WTC11 (cell line): ENCODE data around the gene PRSS53. TPM values are rescaled to one million over a fixed set of nuclear protein-coding genes. Genes with fewer than 3 reads are reported as not detected.
A peak's percentile ranks its signal among the peaks of the same experiment; 100 is the strongest.

Source experiments
- ATAC-seq: fragments of 200-7000 bp; cut with Tn5 transposase; 2 replicates; pipeline ENCODE4 v1.10.0; 2021; ENCODE audit warnings: mild to moderate bottlenecking, moderate library complexity
- CTCF ChIA-PET: fragments of 300-600 bp; sonication (Branson Sonifier 250); formaldehyde crosslinking; loops from one replicate; lab custom pipeline; 2021; ENCODE audit warnings: antibody characterized with exemption; lab: Charles Lee
- POLR2A ChIA-PET: fragments of 350-600 bp; sonication (Branson Sonifier 250); formaldehyde crosslinking; loops from one replicate; lab custom pipeline; 2021; ENCODE audit warnings: antibody characterized with exemption; lab: Charles Lee
- DNase-seq: peaks from one replicate; pipeline ENCODE4 v3.0.0; 2021; ENCODE audit warnings: low spot score
- H3K27ac Mint-ChIP-seq: 2 replicates; pipeline ENCODE4 v1.8.0; 2021; ENCODE audit warnings: mixed read lengths
- H3K27me3 Mint-ChIP-seq: 2 replicates; pipeline ENCODE4 v1.8.0; 2021; ENCODE audit warnings: low read depth, mild to moderate bottlenecking, moderate library complexity, mixed read lengths
- H3K36me3 Mint-ChIP-seq: 2 replicates; pipeline ENCODE4 v1.8.0; 2021; ENCODE audit warnings: mixed read lengths
- H3K4me1 Mint-ChIP-seq: 2 replicates; pipeline ENCODE4 v1.8.0; 2022; ENCODE audit warnings: mixed read lengths
- H3K4me3 Mint-ChIP-seq: 2 replicates; pipeline ENCODE4 v1.8.0; 2021; ENCODE audit warnings: mild to moderate bottlenecking, moderate library complexity, mixed read lengths
- H3K9me3 Mint-ChIP-seq: 2 replicates; pipeline ENCODE4 v1.8.0; 2021; ENCODE audit warnings: mixed read lengths
- CREM ChIP-seq: sonication (generic); formaldehyde crosslinking; IDR thresholded peaks from 2 replicates; pipeline ENCODE4 v1.8.1; 2022; ENCODE audit warnings: mild to moderate bottlenecking, missing genetic modification reagents, moderate library complexity
- E2F5 ChIP-seq: sonication (generic); formaldehyde crosslinking; IDR thresholded peaks from 2 replicates; pipeline ENCODE4 v1.8.1; 2022; ENCODE audit warnings: mild to moderate bottlenecking, moderate library complexity, missing genetic modification reagents
- ETV6 ChIP-seq: sonication (generic); formaldehyde crosslinking; IDR thresholded peaks from 2 replicates; pipeline ENCODE4 v1.8.1; 2022; ENCODE audit warnings: mild to moderate bottlenecking, missing genetic modification reagents
- FOXK1 ChIP-seq: sonication (generic); formaldehyde crosslinking; IDR thresholded peaks from 2 replicates; pipeline ENCODE4 v1.8.0; 2022; ENCODE audit warnings: mild to moderate bottlenecking, moderate library complexity, missing genetic modification reagents
- FOXP1 ChIP-seq: sonication (generic); formaldehyde crosslinking; IDR thresholded peaks from 2 replicates; pipeline ENCODE4 v1.8.0; 2022; ENCODE audit warnings: missing genetic modification reagents, mild to moderate bottlenecking, moderate library complexity, borderline replicate concordance
- GABPB1 ChIP-seq: sonication (generic); formaldehyde crosslinking; IDR thresholded peaks from 2 replicates; pipeline ENCODE4 v1.8.1; 2023; ENCODE audit warnings: mild to moderate bottlenecking, missing genetic modification reagents
- JUN ChIP-seq: sonication (generic); formaldehyde crosslinking; IDR thresholded peaks from 2 replicates; pipeline ENCODE4 v1.8.0; 2023; ENCODE audit warnings: mild to moderate bottlenecking, missing genetic modification reagents
- KAT7 ChIP-seq: sonication (generic); formaldehyde crosslinking; IDR thresholded peaks from 2 replicates; pipeline ENCODE4 v1.8.1; 2023; ENCODE audit warnings: missing genetic modification reagents, mild to moderate bottlenecking, borderline replicate concordance
- NFE2L1 ChIP-seq: sonication (generic); formaldehyde crosslinking; IDR thresholded peaks from 2 replicates; pipeline ENCODE4 v1.8.1; 2023; ENCODE audit warnings: missing genetic modification reagents
- SMAD3 ChIP-seq: sonication (generic); formaldehyde crosslinking; IDR thresholded peaks from 2 replicates; pipeline ENCODE4 v1.8.0; 2022; ENCODE audit warnings: missing genetic modification reagents, mild to moderate bottlenecking, borderline replicate concordance
- SP1 ChIP-seq: sonication (generic); formaldehyde crosslinking; conservative IDR thresholded peaks from 2 replicates; pipeline ENCODE4 v1.8.1; 2022; ENCODE audit warnings: missing genetic modification reagents
- TEAD1 ChIP-seq: sonication (generic); formaldehyde crosslinking; IDR thresholded peaks from 2 replicates; pipeline ENCODE4 v1.8.0; 2022; ENCODE audit warnings: mild to moderate bottlenecking, missing genetic modification reagents
- ZNF263 ChIP-seq: sonication (generic); formaldehyde crosslinking; IDR thresholded peaks from 2 replicates; pipeline ENCODE4 v1.8.1; 2022; ENCODE audit warnings: low read depth, mild to moderate bottlenecking, moderate library complexity, missing genetic modification reagents
- ZNF281 ChIP-seq: sonication (generic); formaldehyde crosslinking; IDR thresholded peaks from 2 replicates; pipeline ENCODE4 v1.8.0; 2023; ENCODE audit warnings: mild to moderate bottlenecking, missing genetic modification reagents
- ZNF425 ChIP-seq: fragments of 250-450 bp; sonication (Bioruptor Pico); conservative IDR thresholded peaks from 2 replicates; pipeline ENCODE4 v1.9.0; 2021; ENCODE audit warnings: mild to moderate bottlenecking
- total RNA-seq: library from RNA; stranded (reverse); gene quantifications from 3 replicates; pipeline ENCODE4 v1.2.3, GENCODE V29; 2021
- TF ChIP-seq, protein P1 (sequence below): sonication (generic); formaldehyde crosslinking; IDR thresholded peaks from 2 replicates; pipeline ENCODE4 v1.8.1; 2022; ENCODE audit warnings: missing genetic modification reagents, borderline replicate concordance
- TF ChIP-seq, protein P2 (sequence below): fragments of 250-450 bp; sonication (Bioruptor Pico); IDR thresholded peaks from 2 replicates; pipeline ENCODE4 v1.9.0; 2021; ENCODE audit warnings: mild to moderate bottlenecking
- TF ChIP-seq, protein P3 (sequence below): sonication (generic); formaldehyde crosslinking; IDR thresholded peaks from 2 replicates; pipeline ENCODE4 v1.8.0; 2022; ENCODE audit warnings: missing genetic modification reagents
- TF ChIP-seq, protein P4 (sequence below): sonication (generic); formaldehyde crosslinking; IDR thresholded peaks from 2 replicates; pipeline ENCODE4 v1.8.1; 2023; ENCODE audit warnings: mild to moderate bottlenecking, moderate library complexity, missing genetic modification reagents

Gene PRSS53
- total RNA-seq, 1 experiment from 2014 or later, result 4.9 TPM

DNA sequence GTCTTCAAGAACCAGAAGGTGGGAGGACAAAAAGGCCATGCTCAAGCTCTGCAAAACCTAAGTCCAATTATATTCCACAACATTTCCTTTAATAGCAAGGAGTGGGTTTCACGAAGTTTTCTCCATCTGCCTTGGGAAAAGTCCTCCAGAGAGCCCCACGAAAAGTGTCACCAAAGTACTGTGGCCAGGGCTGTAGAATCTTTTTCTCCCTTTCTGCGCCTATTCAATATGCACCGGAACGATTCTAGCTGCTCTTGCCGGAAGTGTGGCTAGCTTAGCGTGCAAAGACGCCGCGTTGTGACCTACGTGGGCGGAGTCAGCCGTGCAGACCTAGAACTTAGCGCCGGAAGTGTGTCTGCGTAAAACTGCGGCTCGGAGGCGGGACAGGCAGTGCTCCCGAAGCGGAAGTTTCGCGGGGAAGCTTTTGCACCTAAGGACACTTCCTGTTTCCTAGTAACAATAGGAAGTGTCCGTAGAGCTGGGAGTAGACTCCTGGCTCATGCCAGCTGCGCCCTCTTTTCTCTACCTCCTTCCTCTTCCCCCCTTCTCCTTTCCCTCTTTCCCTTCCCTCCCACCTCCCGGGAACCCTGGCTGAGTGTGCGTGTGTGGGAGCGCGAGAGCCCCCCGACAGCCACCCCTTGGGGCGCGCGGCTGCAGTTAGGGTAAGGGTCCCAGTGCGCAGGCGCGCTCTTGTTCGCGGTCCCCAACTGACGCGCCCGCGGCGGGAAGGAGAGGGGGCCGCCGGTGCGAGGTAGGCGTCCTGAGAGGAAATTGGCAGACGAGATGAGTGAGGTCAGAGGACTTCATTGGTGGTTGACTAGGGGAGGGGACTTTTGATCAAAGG lies 14.6 kb downstream of the PRSS53 start, which contains the start of the genes ZNF646 and ZNF668:
Gene ZNF646, plus strand, starts transcription at position 453 of the 844 bp plus-strand sequence. CDS start 1,903 bp downstream, outside the sequence.
Gene ZNF668, minus strand, starts transcription at position 271 of the 844 bp plus-strand sequence. CDS start 9,781 bp downstream, outside the sequence.
- peaks cover 19% of the 10 kb centered on the region for H3K4me1 Mint-ChIP-seq
- H3K4me3 Mint-ChIP-seq, result peak within 1 kb of the TSS; percentile 99
- peak; percentile 86 for ATAC-seq
- CTCF ChIA-PET, result interaction anchor here (1.0 to 2.4 kb wide), 12 partner anchors 19 to 386 kb away, joined by 3 to 22 read pairs (median 7); partner anchors contain the start of genes HSD3B7, VKORC1 and ZNF843
- POLR2A ChIA-PET, result interaction anchor here (0.5 to 1.7 kb wide), 15 partner anchors 10 to 1297 kb away, joined by 3 to 13 read pairs (median 5); partner anchors contain the start of genes FUS, HSD3B7, KAT8 and PRSS8
- peak within 1 kb of the TSS; percentile 95 for H3K27ac Mint-ChIP-seq
- H3K36me3 Mint-ChIP-seq, result peaks cover 19% of the 10 kb centered on the region
- H3K9me3 Mint-ChIP-seq, result no peaks in the 10 kb centered on the region
- DNase-seq, result peak; percentile 97
- H3K27me3 Mint-ChIP-seq, result no peaks in the 10 kb centered on the region
- TF ChIP-seq GABPB1, result peak; percentile 93
- peak; percentile 89 for TF ChIP-seq CREM (CRISPR knock-in tag)
- TF ChIP-seq SMAD3, result peak; percentile 64; the same call in 1 of the 2 replicates
- TF ChIP-seq, protein P1, sequence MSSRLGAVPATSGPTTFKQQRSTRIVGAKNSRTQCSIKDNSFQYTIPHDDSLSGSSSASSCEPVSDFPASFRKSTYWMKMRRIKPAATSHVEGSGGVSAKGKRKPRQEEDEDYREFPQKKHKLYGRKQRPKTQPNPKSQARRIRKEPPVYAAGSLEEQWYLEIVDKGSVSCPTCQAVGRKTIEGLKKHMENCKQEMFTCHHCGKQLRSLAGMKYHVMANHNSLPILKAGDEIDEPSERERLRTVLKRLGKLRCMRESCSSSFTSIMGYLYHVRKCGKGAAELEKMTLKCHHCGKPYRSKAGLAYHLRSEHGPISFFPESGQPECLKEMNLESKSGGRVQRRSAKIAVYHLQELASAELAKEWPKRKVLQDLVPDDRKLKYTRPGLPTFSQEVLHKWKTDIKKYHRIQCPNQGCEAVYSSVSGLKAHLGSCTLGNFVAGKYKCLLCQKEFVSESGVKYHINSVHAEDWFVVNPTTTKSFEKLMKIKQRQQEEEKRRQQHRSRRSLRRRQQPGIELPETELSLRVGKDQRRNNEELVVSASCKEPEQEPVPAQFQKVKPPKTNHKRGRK (CRISPR knock-in tag), result no peak
- TF ChIP-seq, protein P2, sequence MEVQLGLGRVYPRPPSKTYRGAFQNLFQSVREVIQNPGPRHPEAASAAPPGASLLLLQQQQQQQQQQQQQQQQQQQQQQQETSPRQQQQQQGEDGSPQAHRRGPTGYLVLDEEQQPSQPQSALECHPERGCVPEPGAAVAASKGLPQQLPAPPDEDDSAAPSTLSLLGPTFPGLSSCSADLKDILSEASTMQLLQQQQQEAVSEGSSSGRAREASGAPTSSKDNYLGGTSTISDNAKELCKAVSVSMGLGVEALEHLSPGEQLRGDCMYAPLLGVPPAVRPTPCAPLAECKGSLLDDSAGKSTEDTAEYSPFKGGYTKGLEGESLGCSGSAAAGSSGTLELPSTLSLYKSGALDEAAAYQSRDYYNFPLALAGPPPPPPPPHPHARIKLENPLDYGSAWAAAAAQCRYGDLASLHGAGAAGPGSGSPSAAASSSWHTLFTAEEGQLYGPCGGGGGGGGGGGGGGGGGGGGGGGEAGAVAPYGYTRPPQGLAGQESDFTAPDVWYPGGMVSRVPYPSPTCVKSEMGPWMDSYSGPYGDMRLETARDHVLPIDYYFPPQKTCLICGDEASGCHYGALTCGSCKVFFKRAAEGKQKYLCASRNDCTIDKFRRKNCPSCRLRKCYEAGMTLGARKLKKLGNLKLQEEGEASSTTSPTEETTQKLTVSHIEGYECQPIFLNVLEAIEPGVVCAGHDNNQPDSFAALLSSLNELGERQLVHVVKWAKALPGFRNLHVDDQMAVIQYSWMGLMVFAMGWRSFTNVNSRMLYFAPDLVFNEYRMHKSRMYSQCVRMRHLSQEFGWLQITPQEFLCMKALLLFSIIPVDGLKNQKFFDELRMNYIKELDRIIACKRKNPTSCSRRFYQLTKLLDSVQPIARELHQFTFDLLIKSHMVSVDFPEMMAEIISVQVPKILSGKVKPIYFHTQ (CRISPR knock-in tag), result no peak
- no peak for TF ChIP-seq KAT7 (CRISPR knock-in tag)
- TF ChIP-seq ZNF425 (CRISPR knock-in tag), result no peak
- TF ChIP-seq ETV6, result peak; percentile 75
- peak; percentile 85; the same call in 1 of the 2 replicates for TF ChIP-seq E2F5 (CRISPR knock-in tag)
- TF ChIP-seq, protein P3, sequence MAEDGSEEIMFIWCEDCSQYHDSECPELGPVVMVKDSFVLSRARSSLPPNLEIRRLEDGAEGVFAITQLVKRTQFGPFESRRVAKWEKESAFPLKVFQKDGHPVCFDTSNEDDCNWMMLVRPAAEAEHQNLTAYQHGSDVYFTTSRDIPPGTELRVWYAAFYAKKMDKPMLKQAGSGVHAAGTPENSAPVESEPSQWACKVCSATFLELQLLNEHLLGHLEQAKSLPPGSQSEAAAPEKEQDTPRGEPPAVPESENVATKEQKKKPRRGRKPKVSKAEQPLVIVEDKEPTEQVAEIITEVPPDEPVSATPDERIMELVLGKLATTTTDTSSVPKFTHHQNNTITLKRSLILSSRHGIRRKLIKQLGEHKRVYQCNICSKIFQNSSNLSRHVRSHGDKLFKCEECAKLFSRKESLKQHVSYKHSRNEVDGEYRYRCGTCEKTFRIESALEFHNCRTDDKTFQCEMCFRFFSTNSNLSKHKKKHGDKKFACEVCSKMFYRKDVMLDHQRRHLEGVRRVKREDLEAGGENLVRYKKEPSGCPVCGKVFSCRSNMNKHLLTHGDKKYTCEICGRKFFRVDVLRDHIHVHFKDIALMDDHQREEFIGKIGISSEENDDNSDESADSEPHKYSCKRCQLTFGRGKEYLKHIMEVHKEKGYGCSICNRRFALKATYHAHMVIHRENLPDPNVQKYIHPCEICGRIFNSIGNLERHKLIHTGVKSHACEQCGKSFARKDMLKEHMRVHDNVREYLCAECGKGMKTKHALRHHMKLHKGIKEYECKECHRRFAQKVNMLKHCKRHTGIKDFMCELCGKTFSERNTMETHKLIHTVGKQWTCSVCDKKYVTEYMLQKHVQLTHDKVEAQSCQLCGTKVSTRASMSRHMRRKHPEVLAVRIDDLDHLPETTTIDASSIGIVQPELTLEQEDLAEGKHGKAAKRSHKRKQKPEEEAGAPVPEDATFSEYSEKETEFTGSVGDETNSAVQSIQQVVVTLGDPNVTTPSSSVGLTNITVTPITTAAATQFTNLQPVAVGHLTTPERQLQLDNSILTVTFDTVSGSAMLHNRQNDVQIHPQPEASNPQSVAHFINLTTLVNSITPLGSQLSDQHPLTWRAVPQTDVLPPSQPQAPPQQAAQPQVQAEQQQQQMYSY (CRISPR knock-in tag), result 0 out of 2 replicates have a peak, but pooled peaks have one; percentile 19
- TF ChIP-seq FOXK1, result peak; percentile 98
- 0 out of 2 replicates have a peak, but pooled peaks have one; percentile 59 for TF ChIP-seq TEAD1 (CRISPR knock-in tag)
- TF ChIP-seq FOXP1, result peak; percentile 80; the same call in 1 of the 2 replicates
- TF ChIP-seq SP1 (CRISPR knock-in tag), result peak; percentile 98
- no peak for TF ChIP-seq ZNF281 (CRISPR knock-in tag)
- peak; percentile 98 for TF ChIP-seq ZNF263
- TF ChIP-seq, protein P4, sequence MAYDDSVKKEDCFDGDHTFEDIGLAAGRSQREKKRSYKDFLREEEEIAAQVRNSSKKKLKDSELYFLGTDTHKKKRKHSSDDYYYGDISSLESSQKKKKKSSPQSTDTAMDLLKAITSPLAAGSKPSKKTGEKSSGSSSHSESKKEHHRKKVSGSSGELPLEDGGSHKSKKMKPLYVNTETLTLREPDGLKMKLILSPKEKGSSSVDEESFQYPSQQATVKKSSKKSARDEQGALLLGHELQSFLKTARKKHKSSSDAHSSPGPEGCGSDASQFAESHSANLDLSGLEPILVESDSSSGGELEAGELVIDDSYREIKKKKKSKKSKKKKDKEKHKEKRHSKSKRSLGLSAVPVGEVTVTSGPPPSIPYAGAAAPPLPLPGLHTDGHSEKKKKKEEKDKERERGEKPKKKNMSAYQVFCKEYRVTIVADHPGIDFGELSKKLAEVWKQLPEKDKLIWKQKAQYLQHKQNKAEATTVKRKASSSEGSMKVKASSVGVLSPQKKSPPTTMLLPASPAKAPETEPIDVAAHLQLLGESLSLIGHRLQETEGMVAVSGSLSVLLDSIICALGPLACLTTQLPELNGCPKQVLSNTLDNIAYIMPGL (CRISPR knock-in tag), result peak; percentile 40; the same call in 1 of the 2 replicates
- TF ChIP-seq NFE2L1 (CRISPR knock-in tag), result peak; percentile 87; the same call in 1 of the 2 replicates
- TF ChIP-seq JUN (CRISPR knock-in tag), result no peak
